GM18502 (cell line): ENCODE results near the gene HCCS.
"Not testable (repeated sequence)": the region's sequence is repeated elsewhere in the genome, so short reads cannot be mapped to it uniquely, and the experiment has no call there.

Experiments used
- ATAC-seq: cut with Tn5 transposase; IDR thresholded peaks from one replicate; pipeline ENCODE4 v1.9.1; 2021; ENCODE audit warnings: mild to moderate bottlenecking; ENCODE audit not compliant: unreplicated experiment, poor library complexity

The HCCS gene

DNA sequence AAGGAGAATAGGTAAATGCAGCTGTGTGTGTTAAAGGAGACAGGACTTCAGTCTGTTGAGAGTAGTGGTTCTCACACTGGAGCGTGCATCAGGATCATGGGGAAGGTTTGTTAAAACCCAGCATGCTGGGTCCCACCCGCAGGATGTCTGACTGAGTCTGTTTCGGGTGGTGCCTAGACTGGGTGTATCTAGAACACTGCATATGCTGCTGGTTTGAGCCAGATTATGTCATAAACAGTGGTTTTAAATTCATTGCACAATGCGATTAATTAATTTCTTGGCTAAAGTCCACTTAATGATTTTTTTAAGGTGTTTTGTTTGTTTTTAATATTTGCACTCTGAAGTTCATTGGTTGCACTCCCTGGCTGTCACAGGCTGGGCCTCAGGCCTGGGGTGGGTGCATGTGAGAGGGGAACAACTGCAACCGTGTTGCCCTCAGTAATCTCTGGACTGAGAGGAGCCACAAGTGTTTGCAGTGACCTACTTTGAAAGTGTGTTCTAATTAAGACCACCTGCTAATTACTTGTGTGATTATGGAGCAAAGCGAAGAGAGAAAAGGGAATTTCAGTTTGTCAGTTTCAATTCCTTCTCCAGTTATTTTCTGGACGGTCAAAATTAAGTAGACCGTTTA, 8.3 kb downstream of the HCCS start:
- ATAC-seq: no peak

- not testable (repeated sequence) for ATAC-seq
These were observed 12.0 kb downstream of the HCCS start for GRCh38 chrX:11123087-11123486.

- ATAC-seq: no peak
These were observed 13.0 kb downstream of the HCCS start for GRCh38 chrX:11124112-11124511.

- ATAC-seq: no peak
These were observed 13.9 kb downstream of the HCCS start for GRCh38 chrX:11125060-11125459.

GRCh38 chrX:11129534-11130105, 18.5 kb downstream of the HCCS start:
- no peak for ATAC-seq

DNA sequence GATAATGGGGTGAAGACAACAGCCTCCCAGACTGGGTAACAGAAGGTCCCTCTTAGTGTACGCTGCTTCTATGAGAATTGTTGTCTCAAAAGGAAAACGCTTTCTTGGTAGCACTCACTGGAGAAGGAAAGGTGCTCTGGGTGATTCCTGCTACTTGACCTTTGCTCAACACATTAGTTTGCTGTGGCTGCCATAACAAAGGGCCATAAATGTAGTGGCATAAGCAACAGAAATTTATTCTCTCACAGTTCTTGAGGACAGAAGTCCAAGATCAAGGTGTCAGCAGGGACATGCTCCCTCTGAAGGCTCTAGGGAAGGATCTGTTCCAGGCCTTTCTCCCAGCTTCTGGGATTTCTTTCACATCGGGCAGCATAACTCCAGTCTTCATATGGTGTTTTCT, 19.0 kb downstream of the HCCS start:
- ATAC-seq: no peak

DNA sequence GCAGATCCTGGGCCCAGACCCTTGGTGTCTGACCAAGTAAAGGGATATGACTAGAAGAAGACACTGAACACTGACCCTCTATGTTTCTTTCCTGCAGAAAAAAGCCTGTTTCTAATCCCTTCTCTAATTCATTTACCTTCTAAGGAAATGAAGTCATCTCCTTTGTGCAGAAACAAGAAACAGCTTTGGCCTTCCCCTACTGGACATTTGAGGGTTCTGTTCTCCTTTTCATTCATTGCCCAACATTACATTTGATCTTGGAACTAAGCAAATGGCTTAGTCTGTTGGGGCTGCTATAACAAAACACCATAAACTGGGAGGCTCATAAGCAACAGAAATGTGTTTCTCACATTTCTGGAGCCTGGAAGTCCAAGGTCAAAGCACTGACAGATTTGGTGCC, 20.0 kb downstream of the HCCS start:
- no peak for ATAC-seq

- ATAC-seq: no peak
These were observed 24.5 kb downstream of the HCCS start for GRCh38 chrX:11135564-11136185.

- no peak for ATAC-seq
These were observed 26.5 kb downstream of the HCCS start for GRCh38 chrX:11137543-11138139.

- no peak for ATAC-seq
These were observed 27.6 kb downstream of the HCCS start for GRCh38 chrX:11138498-11139390.

DNA sequence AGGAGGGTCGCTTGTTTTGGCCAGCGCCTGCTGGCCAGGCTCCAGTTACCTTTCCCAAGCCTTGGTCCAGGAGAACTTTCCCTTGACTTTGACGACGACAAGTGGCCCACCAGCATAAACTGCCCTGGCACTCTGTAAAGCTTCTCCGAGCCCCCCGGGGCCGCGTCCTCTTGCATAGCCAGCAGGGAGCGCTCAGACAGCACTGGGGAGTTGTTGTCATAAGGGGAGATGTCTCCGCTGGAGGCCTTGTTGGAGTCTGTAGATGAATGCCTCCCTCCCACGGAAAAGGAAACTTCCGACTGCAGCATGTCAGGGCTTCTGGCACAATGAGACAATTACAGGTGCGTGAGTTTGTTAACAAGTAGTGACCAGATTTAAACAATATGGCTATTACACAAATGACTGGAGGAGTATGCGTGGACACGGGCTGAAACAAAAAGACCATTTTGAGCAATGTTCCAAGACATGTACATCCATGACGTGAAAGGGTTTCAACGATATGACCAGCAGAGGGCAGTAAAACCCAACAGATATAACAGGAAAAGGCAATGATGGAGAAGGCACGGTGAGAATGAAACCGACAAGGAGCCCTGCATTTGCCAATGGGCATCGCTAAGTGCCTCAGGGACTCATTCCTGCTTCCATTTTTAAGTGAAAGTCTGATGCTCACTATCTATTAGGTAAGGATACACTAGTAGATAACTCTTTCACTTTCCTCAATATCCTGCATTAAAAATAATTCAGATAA, 33.0 kb downstream of the HCCS start:
- ATAC-seq: peak; percentile 86

- ATAC-seq: no peak
These were observed 35.3 kb downstream of the HCCS start for GRCh38 chrX:11146411-11146810.

DNA sequence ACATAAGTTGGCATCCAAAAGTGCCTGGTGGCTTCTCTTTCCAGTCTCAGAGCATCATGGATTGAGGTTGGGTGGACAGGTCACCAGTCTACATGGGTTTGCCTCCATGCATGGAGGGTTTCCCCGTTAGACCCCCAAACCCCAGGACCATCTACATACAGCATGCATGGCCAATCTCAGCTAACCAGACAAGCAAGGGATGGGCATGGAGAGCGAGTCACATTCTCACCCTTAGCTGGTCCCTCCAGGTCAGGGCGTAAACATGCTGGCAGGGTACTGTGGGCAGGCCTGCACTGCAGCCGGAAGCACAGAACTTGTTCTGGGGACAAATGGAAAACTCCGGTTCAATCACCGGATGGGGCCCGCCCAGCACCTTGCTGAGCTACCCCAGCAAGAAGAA, 37.3 kb downstream of the HCCS start:
- no peak for ATAC-seq

GRCh38 chrX:11151799-11152559, 40.8 kb downstream of the HCCS start:
- ATAC-seq: no peak

GRCh38 chrX:11159149-11159548, 48.0 kb downstream of the HCCS start:
- ATAC-seq: no peak

GRCh38 chrX:11164433-11164832, 53.3 kb downstream of the HCCS start:
- ATAC-seq: no peak

DNA sequence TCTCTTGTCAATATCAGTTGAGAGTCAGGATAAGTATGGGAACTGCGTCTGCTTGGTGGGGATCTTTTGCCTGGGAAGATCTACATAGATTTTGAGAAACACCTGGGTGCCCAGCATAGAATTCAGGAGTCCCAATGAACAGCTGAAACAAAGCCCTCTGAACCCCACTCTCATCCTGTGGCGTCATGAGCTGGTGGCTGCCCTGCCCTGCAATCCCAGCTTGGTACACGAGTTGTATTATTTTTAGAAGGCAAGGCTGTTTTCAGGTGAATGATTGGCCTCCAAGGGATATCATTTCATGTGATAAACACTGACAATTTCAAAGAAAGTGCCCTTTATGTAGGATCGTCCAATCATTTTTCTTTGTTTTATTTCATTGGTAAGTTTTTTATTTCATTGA, 60.8 kb downstream of the HCCS start:
- no peak for ATAC-seq

DNA sequence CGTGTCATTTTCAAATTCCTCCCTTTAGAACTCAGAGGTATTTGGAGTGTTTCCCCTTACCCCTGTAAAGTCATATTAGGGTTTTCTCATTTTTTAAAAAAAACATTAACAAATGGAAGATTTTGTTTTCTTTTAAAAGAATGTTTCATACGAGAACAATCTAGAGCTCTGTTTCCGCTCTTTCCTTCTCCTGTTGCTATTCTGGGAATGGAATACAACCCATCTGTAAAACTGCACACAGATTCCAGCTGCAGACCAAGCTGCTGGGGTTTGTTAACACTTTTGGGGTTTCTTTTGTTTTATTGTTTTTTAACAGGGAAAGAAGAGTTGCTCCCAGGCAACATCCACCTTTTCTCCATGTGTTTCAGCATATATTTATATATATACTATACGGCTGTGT, 61.3 kb downstream of the HCCS start:
- no peak for ATAC-seq
